Transverse colon (tissue), 4 donors: ENCODE data around the gene MAP2K4.

Experiments used
- EP300 ChIP-seq: sonication (generic); formaldehyde crosslinking; IDR thresholded peaks from one replicate; pipeline ENCODE4 v1.6.1; 2017; ENCODE audit warnings: antibody characterized with exemption, low read depth
- POLR2A ChIP-seq: fragments of 450-650 bp; IDR thresholded peaks from one replicate; pipeline ENCODE4 v1.6.1; 2016; ENCODE audit warnings: antibody characterized with exemption, mild to moderate bottlenecking, moderate library complexity
- POLR2AphosphoS5 ChIP-seq, 3 donors: sonication (generic); formaldehyde crosslinking; IDR thresholded peaks; one replicate each; pipeline ENCODE4 v1.6.1; 2016; ENCODE audit warnings: antibody characterized with exemption in 3 of 3
- TF ChIP-seq, protein P1 (sequence below), 5 experiments: fragments of 200-600 bp in 3 of 5; fragments of 450-650 bp in 2 of 5; sonication (generic) in 3 of 5; IDR thresholded peaks; 1 replicate in 2 of 5; 2 replicates in 3 of 5; pipeline ENCODE4 v1.5.1; 2016 to 2017; ENCODE audit warnings: antibody characterized with exemption in 5 of 5, inconsistent platforms in 3 of 5, mild to moderate bottlenecking in 2 of 5, moderate library complexity in 1 of 5

GRCh38 chr17:12037970-12038369 lies 17.3 kb downstream of the MAP2K4 start:
- TF ChIP-seq POLR2A = no peak
- TF ChIP-seq, protein P1, sequence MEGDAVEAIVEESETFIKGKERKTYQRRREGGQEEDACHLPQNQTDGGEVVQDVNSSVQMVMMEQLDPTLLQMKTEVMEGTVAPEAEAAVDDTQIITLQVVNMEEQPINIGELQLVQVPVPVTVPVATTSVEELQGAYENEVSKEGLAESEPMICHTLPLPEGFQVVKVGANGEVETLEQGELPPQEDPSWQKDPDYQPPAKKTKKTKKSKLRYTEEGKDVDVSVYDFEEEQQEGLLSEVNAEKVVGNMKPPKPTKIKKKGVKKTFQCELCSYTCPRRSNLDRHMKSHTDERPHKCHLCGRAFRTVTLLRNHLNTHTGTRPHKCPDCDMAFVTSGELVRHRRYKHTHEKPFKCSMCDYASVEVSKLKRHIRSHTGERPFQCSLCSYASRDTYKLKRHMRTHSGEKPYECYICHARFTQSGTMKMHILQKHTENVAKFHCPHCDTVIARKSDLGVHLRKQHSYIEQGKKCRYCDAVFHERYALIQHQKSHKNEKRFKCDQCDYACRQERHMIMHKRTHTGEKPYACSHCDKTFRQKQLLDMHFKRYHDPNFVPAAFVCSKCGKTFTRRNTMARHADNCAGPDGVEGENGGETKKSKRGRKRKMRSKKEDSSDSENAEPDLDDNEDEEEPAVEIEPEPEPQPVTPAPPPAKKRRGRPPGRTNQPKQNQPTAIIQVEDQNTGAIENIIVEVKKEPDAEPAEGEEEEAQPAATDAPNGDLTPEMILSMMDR (IDR thresholded peaks at IDR 0.05) = no peak
- TF ChIP-seq POLR2AphosphoS5 (IDR thresholded peaks at IDR 0.05) = no peak
- TF ChIP-seq EP300 = no peak
